ENCODE data around the gene INO80D.
"Not testable (repeated sequence)": the region's sequence is repeated elsewhere in the genome, so short reads cannot be mapped to it uniquely, and the experiment has no call there.

INO80D gene

GRCh38 chr2:206084870-206085741, 868 bp downstream of the INO80D start:
- in situ Hi-C loops (cut with MboI; ENCODE audit: low sequenced_read_pairs), result no loop called here

GRCh38 chr2:206084439-206084869, 1.5 kb downstream of the INO80D start:
- in situ Hi-C loops (cut with MboI; ENCODE audit: low sequenced_read_pairs), result no loop called here

- in situ Hi-C loops (cut with MboI; ENCODE audit: low sequenced_read_pairs), result no loop called here
These were observed 2.2 kb downstream of the INO80D start for GRCh38 chr2:206083602-206084438.

GRCh38 chr2:206082298-206082843, 3.6 kb downstream of the INO80D start:
- in situ Hi-C loops (cut with MboI; ENCODE audit: low sequenced_read_pairs), result no loop called here

- in situ Hi-C loops (cut with MboI; ENCODE audit: low sequenced_read_pairs), result no loop called here
These were observed 5.0 kb downstream of the INO80D start for GRCh38 chr2:206080927-206081326.

- in situ Hi-C loops (cut with MboI; ENCODE audit: low sequenced_read_pairs), result no loop called here
These were observed 6.1 kb downstream of the INO80D start for GRCh38 chr2:206079699-206080465.

GRCh38 chr2:206077879-206078278, 8.1 kb downstream of the INO80D start:
- in situ Hi-C loops (cut with MboI; ENCODE audit: low sequenced_read_pairs), result not testable (repeated sequence)

- in situ Hi-C loops (cut with MboI; ENCODE audit: low sequenced_read_pairs), result no loop called here
These were observed 10.9 kb downstream of the INO80D start for GRCh38 chr2:206075113-206075512.

GRCh38 chr2:206071807-206072206, 14.2 kb downstream of the INO80D start:
- in situ Hi-C loops (cut with MboI; ENCODE audit: low sequenced_read_pairs), result no loop called here

- in situ Hi-C loops (cut with MboI; ENCODE audit: low sequenced_read_pairs), result no loop called here
These were observed 16.6 kb downstream of the INO80D start for GRCh38 chr2:206069417-206069816.

- in situ Hi-C loops (cut with MboI; ENCODE audit: low sequenced_read_pairs), result no loop called here
These were observed 17.8 kb downstream of the INO80D start for GRCh38 chr2:206068207-206068606.

GRCh38 chr2:206064077-206064476, 21.9 kb downstream of the INO80D start:
- in situ Hi-C loops (cut with MboI; ENCODE audit: low sequenced_read_pairs), result no loop called here

GRCh38 chr2:206063635-206064034, 22.3 kb downstream of the INO80D start:
- in situ Hi-C loops (cut with MboI; ENCODE audit: low sequenced_read_pairs), result no loop called here

GRCh38 chr2:206062724-206063123, 23.2 kb downstream of the INO80D start:
- in situ Hi-C loops (cut with MboI; ENCODE audit: low sequenced_read_pairs), result no loop called here

GRCh38 chr2:206056286-206056685, 29.7 kb downstream of the INO80D start:
- in situ Hi-C loops (cut with MboI; ENCODE audit: low sequenced_read_pairs), result no loop called here

GRCh38 chr2:206054952-206055351, 31.0 kb downstream of the INO80D start:
- in situ Hi-C loops (cut with MboI; ENCODE audit: low sequenced_read_pairs), result no loop called here

- in situ Hi-C loops (cut with MboI; ENCODE audit: low sequenced_read_pairs), result no loop called here
These were observed 34.1 kb downstream of the INO80D start for GRCh38 chr2:206051912-206052311.

- in situ Hi-C loops (cut with MboI; ENCODE audit: low sequenced_read_pairs), result no loop called here
These were observed 36.6 kb downstream of the INO80D start for GRCh38 chr2:206049392-206049791.

- in situ Hi-C loops (cut with MboI; ENCODE audit: low sequenced_read_pairs), result no loop called here
These were observed 40.7 kb downstream of the INO80D start for GRCh38 chr2:206045251-206045650.

GRCh38 chr2:206040525-206040924, 45.4 kb downstream of the INO80D start:
- in situ Hi-C loops (cut with MboI; ENCODE audit: low sequenced_read_pairs), result no loop called here

GRCh38 chr2:206035393-206035792, 50.6 kb downstream of the INO80D start:
- in situ Hi-C loops (cut with MboI; ENCODE audit: low sequenced_read_pairs), result not testable (repeated sequence)

Data from HL-60/S4 (cell line).